B cell (primary cell): ENCODE measurements around the gene TXN. TPM values are rescaled to one million over a fixed set of nuclear protein-coding genes. Genes with fewer than 3 reads are reported as not detected.

Experiments
- ATAC-seq: fragments of 200-7000 bp; cut with Tn5 transposase; one replicate; pipeline ENCODE4 v1.10.0; 2021; ENCODE audit warnings: low read depth, mild to moderate bottlenecking, moderate number of reproducible peaks, moderate library complexity
- CTCF ChIA-PET: fragments of 350-600 bp; sonication (Branson Sonifier 250); formaldehyde crosslinking; loops from one replicate; lab custom pipeline; 2021; ENCODE audit warnings: antibody characterized with exemption, inconsistent platforms; lab: Charles Lee
- POLR2A ChIA-PET: fragments of 350-600 bp; sonication (Branson Sonifier 250); formaldehyde crosslinking; loops from one replicate; lab custom pipeline; 2021; ENCODE audit warnings: antibody characterized with exemption; lab: Charles Lee
- DNase-seq: peaks from one replicate; pipeline ENCODE4 v3.0.0; 2013
- H2AFZ ChIP-seq: 2 replicates; pipeline ENCODE4 v1.6.1; 2012; ENCODE audit warnings: mild to moderate bottlenecking, low read depth, low read length; ENCODE audit not compliant: insufficient read depth, poor library complexity, severe bottlenecking
- H3K27ac ChIP-seq, 2 donors: 1 replicate in 1 of 2; 2 replicates in 1 of 2; pipeline ENCODE4 v1.5.1; 2012 to 2013; ENCODE audit warnings: low read length in 2 of 2, mild to moderate bottlenecking in 2 of 2, moderate library complexity in 1 of 2
- H3K27me3 ChIP-seq, 4 experiments: fragments of 200-600 bp in 1 of 4; sonication (generic) in 1 of 4; replicated peaks in 1 of 4; 1 replicate in 2 of 4; 2 replicates in 2 of 4; pipeline versions ENCODE4 v1.6.1 to v1.7.0; 2013 to 2016; ENCODE audit warnings: low read length in 3 of 4, mild to moderate bottlenecking in 2 of 4, mixed read lengths in 1 of 4, moderate library complexity in 1 of 4; ENCODE audit not compliant: insufficient read depth in 4 of 4, control insufficient read depth in 3 of 4; ENCODE audit errors: control extremely low read depth in 1 of 4
- H3K36me3 ChIP-seq, 2 experiments: replicated peaks in 1 of 2; 1 replicate in 1 of 2; 2 replicates in 1 of 2; pipeline versions ENCODE4 v1.6.1 to v1.7.1; 2013; ENCODE audit warnings: low read length in 1 of 2; ENCODE audit not compliant: insufficient read depth in 2 of 2, control insufficient read depth in 1 of 2; ENCODE audit errors: control extremely low read depth in 1 of 2, extremely low read depth in 1 of 2
- H3K4me1 ChIP-seq, 2 donors: fragments of 200-600 bp in 1 of 2; sonication (generic) in 1 of 2; 1 replicate in 1 of 2; 2 replicates in 1 of 2; pipeline versions ENCODE4 v1.5.1 to v1.6.1; 2013 to 2017; ENCODE audit warnings: low read length in 2 of 2; ENCODE audit not compliant: control insufficient read depth in 2 of 2, insufficient read depth in 2 of 2
- H3K4me2 ChIP-seq: replicated peaks from 2 replicates; pipeline ENCODE3; 2012; ENCODE audit warnings: mild to moderate bottlenecking, low read depth, low read length; ENCODE audit not compliant: poor library complexity, severe bottlenecking
- H3K4me3 ChIP-seq, 5 experiments: fragments of 200-600 bp in 1 of 5; sonication (generic) in 1 of 5; 1 replicate in 3 of 5; 2 replicates in 2 of 5; pipeline versions ENCODE4 v1.5.1 to v1.7.0; 2011 to 2016; ENCODE audit warnings: low read length in 4 of 5, mild to moderate bottlenecking in 4 of 5, low read depth in 2 of 5, control low read depth in 1 of 5, moderate library complexity in 1 of 5; ENCODE audit not compliant: insufficient read depth in 1 of 5; ENCODE audit errors: control extremely low read depth in 1 of 5, extremely low read depth in 1 of 5
- H3K79me2 ChIP-seq: fragments of 200-600 bp; sonication (generic); one replicate; pipeline ENCODE4 v1.6.0; 2016; ENCODE audit warnings: low read length; ENCODE audit not compliant: control insufficient read depth, insufficient read depth
- H3K9ac ChIP-seq: fragments of 200-600 bp; sonication (generic); 2 replicates; pipeline ENCODE4 v1.6.1; 2017; ENCODE audit warnings: mild to moderate bottlenecking, low read length, moderate library complexity
- H3K9me3 ChIP-seq, 3 donors: one replicate each; pipeline versions ENCODE4 v1.6.1 to v1.7.1; 2013; ENCODE audit warnings: low read length in 2 of 3; ENCODE audit not compliant: control insufficient read depth in 2 of 3, insufficient read depth in 1 of 3; ENCODE audit errors: control extremely low read depth in 1 of 3
- H4K20me1 ChIP-seq: 2 replicates; pipeline ENCODE4 v1.6.0; 2012; ENCODE audit warnings: mild to moderate bottlenecking, low read length; ENCODE audit not compliant: insufficient read depth, control insufficient read depth, poor library complexity, severe bottlenecking
- H3K27ac Mint-ChIP-seq: one replicate; pipeline ENCODE4 v1.8.0; 2021; ENCODE audit warnings: mixed read lengths
- H3K27me3 Mint-ChIP-seq: one replicate; pipeline ENCODE4 v1.8.0; 2021; ENCODE audit warnings: mixed read lengths
- H3K4me1 Mint-ChIP-seq: one replicate; pipeline ENCODE4 v1.8.0; 2021; ENCODE audit warnings: mixed read lengths
- H3K4me3 Mint-ChIP-seq: one replicate; pipeline ENCODE4 v1.8.0; 2021; ENCODE audit warnings: mixed read lengths
- H3K9me3 Mint-ChIP-seq: one replicate; pipeline ENCODE4 v1.8.0; 2022; ENCODE audit warnings: mixed read lengths; ENCODE audit not compliant: insufficient read depth
- CTCF ChIP-seq: fragments of 200-600 bp; IDR thresholded peaks from one replicate; pipeline ENCODE4 v1.8.0; 2022; ENCODE audit warnings: antibody characterized with exemption, mild to moderate bottlenecking
- EZH2 ChIP-seq: IDR thresholded peaks from 2 replicates; pipeline ENCODE4 v1.6.1; 2012; ENCODE audit warnings: borderline replicate concordance, low read depth, mild to moderate bottlenecking, moderate library complexity, low read length; ENCODE audit not compliant: insufficient read depth, poor library complexity, severe bottlenecking
- WGBS: methylation state at CpG from one replicate; pipeline ENCODE4 v1.1.5; 2013; ENCODE audit warnings: missing lambda C conversion rate; ENCODE audit not compliant: insufficient coverage; 5-methylcytosine and 5-hydroxymethylcytosine counted together
- intact Hi-C: fragments of 100-400 bp; cut with micrococcal nuclease; formaldehyde crosslinking; loops from one replicate; pipeline ENCODE4 v1.10.0; 2022
- polyA minus RNA-seq: library from RNA; depleted of rRNA, polyadenylated mRNA; stranded (reverse); fragments of >200 nt; gene quantifications from 2 replicates; pipeline ENCODE4 v1.2.3, GENCODE V29; 2012
- polyA plus RNA-seq: library from polyadenylated mRNA; depleted of rRNA; stranded (reverse); fragments of >200 nt; gene quantifications from 2 replicates; pipeline ENCODE4 v1.2.3, GENCODE V29; 2012
- total RNA-seq, 2 donors: library from RNA; stranded (reverse); fragments of 120-200 nt in 1 of 2; gene quantifications; 1 replicate in 1 of 2; 2 replicates in 1 of 2; pipeline versions ENCODE4 v1.2.3 to v1.2.4, GENCODE V29; 2013 to 2022

TXN gene
- total RNA-seq (29.0 and 30.6 TPM in 2 replicates), polyA plus RNA-seq (20.2 and 22.9 TPM in 2 replicates), polyA minus RNA-seq (10.2 and 10.4 TPM in 2 replicates)
- total RNA-seq (2013) = 31.9 TPM

GRCh38 chr9:110256380-110257096 is at the start of gene TXN:
Gene TXN (minus strand): TSS chr9:110256507. CDS start chr9:110256435, 72 bp downstream.
- Mint-ChIP-seq H3K4me3 (peak within 1 kb of the TSS; percentile 92), H3K9me3 (no peaks in the 10 kb centered on the region), H3K4me1 (peaks cover 26% of the 10 kb centered on the region), H3K27me3 (no peaks in the 10 kb centered on the region), H3K27ac (peak within 1 kb of the TSS; percentile 92)
- no peaks in the 10 kb centered on the region for H3K36me3 ChIP-seq
- peak within 1 kb of the TSS; percentile 36 to 66 for H3K27ac ChIP-seq
- H3K27me3 ChIP-seq = no peaks in the 10 kb centered on the region
- H3K79me2 ChIP-seq = no peaks in the 10 kb centered on the region
- WGBS = under 1% methylated on average over 60 of the region's 65 CpGs
- H3K4me1 ChIP-seq = peaks cover 5 to 21% of the 10 kb centered on the region in 2 donors
- TF ChIP-seq EZH2 (no peak), CTCF (no peak)
- H3K4me3 ChIP-seq = peak within 1 kb of the TSS; percentile 75 to 88 (median 83)
- DNase-seq (peak; percentile 92), ATAC-seq (peak; percentile 88)
- no peaks in the 10 kb centered on the region for H4K20me1 ChIP-seq
- peak within 1 kb of the TSS; percentile 81 for H3K9ac ChIP-seq
- H2AFZ ChIP-seq = peak within 1 kb of the TSS; percentile 93
- H3K4me2 ChIP-seq = peak within 1 kb of the TSS; percentile 69
- POLR2A ChIA-PET = interaction anchor here (0.6 to 0.7 kb wide), 2 partner anchors 87 to 161 kb away, joined by 4 to 7 read pairs; no protein-coding TSS in a partner anchor
- intact Hi-C loops = loop anchor here (2.0 to 10.0 kb wide), 6 partner anchors 92 to 1638 kb away; partner anchors contain the start of genes CTNNAL1, ECPAS and UGCG
- H3K9me3 ChIP-seq = no peaks in the 10 kb centered on the region
- CTCF ChIA-PET = interaction anchor here (0.7 to 0.8 kb wide), 2 partner anchors 37 to 352 kb away, joined by 3 read pairs; no protein-coding TSS in a partner anchor

GRCh38 chr9:110303133-110303532 is 46.8 kb upstream of the TXN start:
- Mint-ChIP-seq H3K4me3 (no peak overlapping the region), H3K4me1 (no peaks in the 10 kb centered on the region), H3K27ac (no peak overlapping the region), H3K9me3 (no peaks in the 10 kb centered on the region), H3K27me3 (peaks cover 22% of the 10 kb centered on the region)
- H3K9ac ChIP-seq = no peak overlapping the region
- H3K27me3 ChIP-seq = no peaks in the 10 kb centered on the region
- no peaks in the 10 kb centered on the region for H3K9me3 ChIP-seq
- no peak overlapping the region for H3K4me3 ChIP-seq
- H3K4me1 ChIP-seq = peaks cover under 1 to 2% of the 10 kb centered on the region in 2 donors
- no peak for TF ChIP-seq CTCF
- TF ChIP-seq EZH2 = no peak
- no peak overlapping the region for H3K4me2 ChIP-seq
- no peaks in the 10 kb centered on the region for H3K79me2 ChIP-seq
- WGBS = no CpG with 5 or more reads among the region's 1 CpG
- CTCF ChIA-PET = no interaction called here
- no peaks in the 10 kb centered on the region for H4K20me1 ChIP-seq
- no peaks in the 10 kb centered on the region for H3K36me3 ChIP-seq
- ATAC-seq (no peak), DNase-seq (no peak)
- H2AFZ ChIP-seq = no peak overlapping the region
- no peak overlapping the region for H3K27ac ChIP-seq
- POLR2A ChIA-PET = no interaction called here
- intact Hi-C loops = no loop called here
